Globus pallidus (tissue), 1 donor: ENCODE measurements around the gene SUGP2.
A peak's percentile ranks its signal among the peaks of the same experiment; 100 is the strongest.
"Not testable (repeated sequence)": the region's sequence is repeated elsewhere in the genome, so short reads cannot be mapped to it uniquely, and the experiment has no call there.

Source experiments
- DNase-seq: peaks from one replicate; pipeline ENCODE4 v3.0.0-alpha.2; 2015; ENCODE audit warnings: low spot score

SUGP2 gene

DNA sequence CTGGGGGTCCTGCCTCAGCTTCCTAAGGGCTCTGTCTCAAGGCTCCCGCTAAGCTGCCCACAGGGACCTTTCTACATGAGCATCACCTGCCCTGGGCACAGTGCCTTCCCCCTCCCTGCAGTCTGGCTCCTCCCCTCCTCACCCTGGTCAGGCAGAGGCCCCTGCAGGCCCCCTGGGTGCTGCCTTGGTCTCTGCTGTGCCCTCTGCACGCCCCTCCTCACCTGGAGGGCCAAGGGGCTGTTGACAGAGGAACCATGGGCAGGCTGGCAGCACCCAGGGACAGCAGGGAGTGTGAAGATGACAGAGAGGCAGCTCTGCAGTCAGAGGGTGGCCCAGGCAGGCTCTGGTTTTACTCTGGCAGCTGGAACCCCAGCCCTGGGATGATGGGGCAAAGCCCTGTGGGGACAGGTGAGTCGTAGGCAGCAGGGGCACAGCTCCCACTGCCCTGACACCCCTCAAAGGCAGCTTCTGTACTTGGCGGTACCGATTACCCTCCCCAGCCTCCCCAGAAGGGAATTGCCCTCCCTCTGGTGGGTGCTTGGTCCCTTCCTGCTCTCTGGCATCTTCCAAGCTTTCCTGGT is 43.1 kb downstream of the SUGP2 start:
- no peak for DNase-seq

DNA sequence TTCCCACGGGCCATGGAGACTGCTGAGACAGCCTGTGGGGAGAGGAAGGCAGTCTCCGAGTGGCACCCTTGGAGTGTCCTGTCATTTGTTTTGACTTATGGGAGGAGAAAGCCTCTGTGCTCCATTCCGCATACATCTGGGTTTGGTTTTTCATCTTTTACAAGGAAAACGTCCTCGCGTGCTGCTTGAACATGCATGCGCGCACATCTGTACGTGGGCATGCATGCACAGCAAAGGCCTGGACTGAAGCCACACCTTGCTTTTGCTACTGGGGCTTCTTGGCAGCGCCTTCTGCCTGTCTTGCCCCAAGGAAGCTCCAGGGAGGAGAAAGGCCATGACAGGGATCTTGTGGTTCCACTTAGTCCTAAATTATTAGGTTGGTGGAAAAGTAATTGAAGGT is 44.0 kb downstream of the SUGP2 start:
- DNase-seq: no peak

DNA sequence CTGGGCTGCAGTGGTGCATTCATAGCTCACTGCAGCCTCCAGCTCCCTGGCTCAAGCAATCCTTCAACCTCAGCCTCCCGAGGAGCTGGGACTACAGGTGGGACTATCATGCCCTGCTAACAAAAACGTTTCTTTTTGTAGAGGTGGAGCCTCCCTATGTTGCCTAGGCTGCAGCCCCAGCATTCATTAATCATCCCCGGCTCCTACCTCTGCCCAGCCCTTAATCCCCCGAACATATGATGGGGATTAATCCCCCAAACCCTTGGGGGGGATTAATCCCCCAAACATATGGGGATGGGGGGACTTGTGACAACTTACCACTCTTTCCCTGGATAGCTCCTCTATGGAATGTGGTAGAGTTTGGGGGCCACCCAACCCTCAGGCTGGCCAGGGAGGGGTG is 45.9 kb downstream of the SUGP2 start:
- no peak for DNase-seq

DNA sequence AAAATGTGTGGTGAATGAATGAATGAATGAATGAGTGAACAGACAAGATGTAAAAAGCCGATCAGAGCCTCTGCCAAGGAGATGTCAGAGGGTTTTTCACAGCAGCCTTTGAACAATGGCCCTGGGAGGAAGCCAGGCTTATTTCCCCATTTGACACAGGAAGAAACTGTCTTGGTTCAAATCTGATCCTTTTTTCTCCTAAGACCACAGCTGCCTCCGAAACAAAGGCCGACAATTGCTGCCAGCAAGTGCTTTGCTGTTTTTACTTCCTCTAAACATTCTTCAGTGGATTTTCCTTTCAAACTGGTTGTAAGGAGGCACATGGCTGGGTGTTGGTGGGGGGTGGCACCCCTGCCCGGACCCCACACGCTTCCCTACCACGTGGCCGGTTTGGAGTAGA is 48.1 kb downstream of the SUGP2 start:
- peak; percentile 80 for DNase-seq

DNA sequence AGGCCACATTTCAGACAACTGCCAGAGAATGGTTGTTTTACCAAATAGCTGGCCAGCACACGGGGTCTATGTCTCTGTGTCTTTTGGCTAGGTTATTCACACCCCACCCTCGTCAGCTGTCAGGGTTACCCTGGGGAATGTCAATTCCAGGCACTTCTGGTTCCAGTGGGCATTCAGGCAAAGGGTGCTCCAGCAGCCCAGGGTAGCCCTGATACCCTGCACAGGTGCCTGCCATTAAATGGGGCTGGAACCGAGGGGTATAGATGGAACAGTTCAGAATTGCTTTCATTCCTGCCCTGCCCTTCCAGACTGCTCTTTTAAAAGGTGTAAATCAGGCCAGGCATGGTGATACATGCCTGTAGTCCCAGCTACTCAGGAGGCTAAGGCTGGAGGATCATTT is 49.1 kb downstream of the SUGP2 start:
- DNase-seq: no peak

DNA sequence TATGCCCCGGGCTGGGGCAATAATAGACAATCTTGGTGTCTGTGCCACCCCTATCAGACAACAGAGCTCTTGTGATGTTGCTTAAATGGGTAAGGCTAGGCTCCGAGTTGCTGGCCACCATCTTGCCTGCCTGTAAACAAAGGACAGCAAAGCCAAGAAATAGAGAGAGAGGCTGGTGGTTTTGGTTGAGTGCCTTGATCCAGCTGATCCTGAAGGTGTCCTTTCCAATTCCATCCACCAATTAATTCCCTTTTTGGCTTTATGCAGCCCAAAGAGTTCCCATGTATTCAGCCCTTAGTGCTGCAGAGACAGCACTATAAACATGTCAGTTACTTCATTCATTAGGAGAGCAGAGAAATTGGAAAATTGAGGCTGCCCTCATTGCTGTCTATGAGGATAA is 50.6 kb downstream of the SUGP2 start:
- DNase-seq: no peak

DNA sequence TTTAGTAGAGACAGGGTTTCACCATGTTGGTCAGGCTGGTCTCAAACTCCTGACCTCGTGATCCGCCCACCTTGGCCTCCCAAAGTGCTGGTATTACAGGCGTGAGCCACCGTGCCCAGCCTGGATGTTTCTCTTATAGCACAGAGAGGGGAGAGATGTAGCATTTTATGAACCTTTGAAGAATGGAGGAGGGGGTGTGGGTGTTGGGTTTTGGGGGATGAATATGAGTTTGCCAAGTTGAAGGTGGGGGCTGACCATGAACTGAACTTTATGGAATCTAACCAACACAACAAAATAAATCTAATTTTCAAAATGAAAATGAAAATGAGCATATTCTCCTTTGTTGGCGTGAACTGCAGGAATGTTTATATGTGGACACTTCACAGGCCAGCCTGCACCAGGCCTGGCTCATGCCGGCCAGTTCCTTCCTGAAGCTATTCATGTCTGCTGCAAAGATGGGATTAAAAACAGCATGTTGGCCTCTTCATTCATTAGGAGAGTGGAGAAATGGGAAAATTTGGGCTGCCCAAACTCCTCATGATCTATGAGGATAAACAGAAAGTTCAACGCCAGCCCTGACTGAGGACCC is 52.8 kb downstream of the SUGP2 start:
- DNase-seq: no peak

DNA sequence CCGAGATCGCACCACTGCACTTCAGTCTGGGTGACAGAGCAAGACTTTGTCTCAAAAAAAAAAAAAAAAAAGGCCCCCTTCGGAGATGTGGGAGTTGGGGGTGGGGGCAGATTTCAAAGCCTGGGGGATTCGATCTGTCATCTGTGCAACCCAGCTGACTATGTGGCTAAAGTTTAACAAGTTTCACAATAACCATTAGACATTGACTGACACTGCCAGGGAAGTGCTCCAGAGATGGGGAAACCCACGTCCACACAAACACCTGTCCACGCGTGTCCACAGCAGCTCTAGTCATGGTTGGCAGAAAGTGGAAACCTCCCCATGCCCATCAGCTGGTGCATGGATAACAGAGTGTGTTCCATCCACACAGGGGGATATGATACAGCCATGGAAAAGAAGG is 54.7 kb downstream of the SUGP2 start:
- DNase-seq: no peak

DNA sequence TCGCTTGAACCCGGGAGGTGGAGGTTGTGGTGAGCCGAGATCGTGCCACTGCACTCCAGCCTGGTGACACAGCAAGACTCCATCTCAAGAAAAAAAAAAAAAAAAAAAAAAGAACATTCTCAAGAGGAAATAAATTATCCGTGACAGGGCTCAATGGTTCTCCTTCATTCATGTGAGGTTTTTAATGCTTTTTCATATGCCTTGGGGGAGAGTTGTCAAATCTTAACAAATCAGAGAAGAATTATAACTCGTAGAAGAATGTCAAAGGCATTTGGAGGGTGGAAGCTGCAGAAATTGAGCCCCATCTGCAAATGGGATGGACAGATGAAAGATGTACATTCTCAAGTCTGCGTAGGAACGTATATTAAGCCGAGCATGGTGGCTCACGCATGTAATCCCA is 57.4 kb downstream of the SUGP2 start:
- no peak for DNase-seq

DNA sequence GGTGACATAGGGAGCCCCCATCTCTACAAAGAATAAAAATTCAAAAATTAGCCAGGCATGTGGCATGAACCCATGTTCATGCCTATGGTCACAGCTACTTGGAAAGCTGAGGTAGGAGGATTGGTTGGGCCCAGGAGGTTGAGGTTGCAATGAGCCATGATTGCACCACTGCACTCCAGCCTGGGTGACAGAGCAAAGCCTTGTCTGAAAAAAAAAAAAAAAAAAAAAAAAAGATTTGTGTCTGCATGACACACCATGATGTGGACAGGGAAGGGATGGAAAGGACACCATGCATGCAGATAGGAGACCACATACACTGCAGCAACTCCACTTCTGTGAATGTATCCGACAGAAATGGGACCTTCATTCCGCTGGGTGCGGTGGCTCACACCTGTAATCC is 58.3 kb downstream of the SUGP2 start:
- no peak for DNase-seq

DNA sequence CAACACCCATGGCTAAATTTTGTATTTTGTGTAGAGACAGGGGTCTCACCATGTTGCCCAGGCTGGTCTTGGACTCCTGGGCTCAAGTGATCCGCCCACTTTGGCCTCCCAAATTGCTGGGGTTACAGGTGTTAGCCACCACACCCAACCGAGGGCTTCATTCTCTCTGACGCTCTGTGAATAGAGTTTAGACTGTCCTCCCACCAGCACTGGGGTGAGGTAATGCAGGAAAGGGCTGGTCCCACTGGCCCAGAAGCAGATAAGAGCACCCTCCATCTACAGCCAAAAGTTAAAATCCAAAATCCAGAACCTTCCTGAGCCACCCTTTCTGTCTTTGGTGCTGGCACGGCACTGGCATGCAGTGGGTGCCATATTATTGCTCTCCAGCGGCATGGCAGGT is 60.5 kb downstream of the SUGP2 start:
- no peak for DNase-seq

DNA sequence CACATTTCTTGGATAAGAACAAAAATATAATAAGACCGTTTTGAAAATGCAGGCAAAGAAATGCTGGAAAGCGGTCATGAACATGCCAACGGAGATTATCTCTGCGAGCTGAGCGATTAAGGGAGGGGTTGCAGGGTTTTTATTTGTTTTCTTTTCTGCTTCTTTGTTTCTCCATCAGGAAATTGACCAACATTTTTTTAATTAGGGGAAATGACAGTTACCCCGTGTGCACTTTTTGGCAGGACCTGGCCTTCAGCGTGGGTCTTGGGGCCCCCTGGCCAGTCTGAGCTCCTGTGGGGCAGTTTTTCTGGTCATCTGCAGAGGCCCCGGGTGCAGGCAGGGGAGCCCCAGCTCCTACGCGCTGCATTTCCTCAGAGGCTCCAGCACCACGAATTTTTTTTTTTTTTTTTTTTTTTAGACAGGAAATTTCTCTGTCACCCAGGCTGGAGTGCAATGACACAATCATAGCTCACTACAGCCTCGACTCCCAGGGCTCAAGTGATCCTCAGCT is 61.0 kb downstream of the SUGP2 start:
- no peak for DNase-seq

DNA sequence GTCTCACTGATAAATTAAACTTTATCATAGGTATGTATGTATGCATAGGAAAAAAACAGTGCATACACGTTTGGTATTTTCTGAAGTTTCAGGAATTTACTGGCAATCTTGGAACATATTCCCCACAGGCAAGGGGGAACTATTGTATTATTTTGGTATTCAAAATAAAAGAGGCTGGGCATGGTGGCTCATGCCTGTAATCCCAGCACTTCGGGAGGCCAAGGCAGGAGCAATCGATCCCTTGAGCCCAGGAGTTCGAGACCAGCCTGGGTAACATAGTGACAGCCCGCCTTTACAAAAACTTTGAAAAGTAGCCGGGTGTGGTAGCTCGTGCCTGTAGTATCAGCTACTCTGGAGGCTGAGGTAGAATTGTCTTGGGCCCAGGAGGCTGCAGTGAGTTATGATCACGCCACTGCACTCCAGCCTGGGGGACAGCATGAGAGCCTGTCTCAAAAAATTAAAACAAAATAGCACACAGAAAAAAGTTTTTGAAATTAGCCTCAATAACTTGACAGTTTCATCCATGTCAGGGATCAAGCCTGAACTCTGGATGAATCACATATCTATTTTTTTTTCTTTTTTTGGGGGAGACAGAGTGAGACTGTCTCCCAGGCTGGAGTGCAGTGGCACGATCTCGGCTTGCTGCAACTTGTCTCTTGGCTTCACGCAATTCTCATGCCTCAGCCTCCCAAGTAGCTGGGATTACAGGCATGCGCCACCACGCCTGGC is 63.2 kb downstream of the SUGP2 start:
- no peak for DNase-seq

DNA sequence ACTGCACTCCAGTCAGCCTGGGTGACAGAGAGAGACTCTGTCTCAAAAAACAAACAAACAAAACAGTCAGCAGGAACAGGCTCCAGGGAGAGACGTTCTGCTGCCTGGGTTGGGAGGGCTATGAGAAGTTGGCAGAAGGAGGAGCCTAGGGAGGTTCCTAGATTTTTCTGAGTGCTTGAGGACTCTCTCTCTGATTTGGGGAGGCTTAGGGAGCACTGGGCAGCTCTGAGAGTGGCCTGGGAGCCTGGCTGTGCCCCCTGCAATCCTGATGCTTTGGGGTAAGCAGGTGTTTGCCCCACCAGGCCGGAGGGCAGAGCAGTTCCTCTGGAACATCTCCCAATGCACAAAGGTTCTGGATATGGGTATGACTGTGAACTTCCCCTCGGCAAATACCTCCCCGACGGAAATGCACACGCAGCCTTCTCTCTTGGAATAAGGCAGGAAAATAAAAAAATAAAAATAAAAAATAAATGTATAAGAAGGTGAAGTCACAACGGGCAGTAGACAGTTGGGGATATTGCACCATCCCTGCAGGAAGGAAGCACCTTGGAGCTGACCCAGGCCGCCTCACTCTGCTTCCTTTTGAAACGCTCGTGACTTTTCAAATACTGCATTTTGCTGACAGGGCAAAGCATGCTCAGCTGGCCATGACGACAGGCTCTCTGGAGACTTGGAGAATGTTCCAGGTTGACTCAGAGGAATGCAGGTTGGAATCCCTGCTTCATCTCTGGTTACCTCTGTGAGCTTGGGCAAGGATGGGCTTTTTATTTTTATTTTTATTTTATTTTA is 65.8 kb downstream of the SUGP2 start:
- peak; percentile 37 for DNase-seq

DNA sequence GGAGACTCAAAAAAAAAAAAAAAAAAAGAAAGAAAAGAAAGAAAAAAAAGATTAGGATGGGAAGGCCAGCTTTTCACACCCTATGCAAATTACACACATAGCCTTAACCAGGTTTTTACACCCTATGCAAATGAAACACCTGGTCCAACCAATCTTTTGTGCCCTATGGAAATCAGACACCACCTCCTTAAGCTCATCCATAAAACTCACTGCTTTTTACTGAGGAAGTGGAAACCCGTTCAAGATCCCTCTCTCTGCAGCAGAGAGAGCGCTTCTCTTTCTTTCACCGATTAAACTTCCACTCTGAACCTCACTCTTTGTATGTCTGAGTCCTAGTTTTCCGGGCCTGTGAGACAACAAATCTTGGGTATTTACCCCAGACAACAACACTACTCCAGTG is 67.0 kb downstream of the SUGP2 start:
- no peak for DNase-seq

DNA sequence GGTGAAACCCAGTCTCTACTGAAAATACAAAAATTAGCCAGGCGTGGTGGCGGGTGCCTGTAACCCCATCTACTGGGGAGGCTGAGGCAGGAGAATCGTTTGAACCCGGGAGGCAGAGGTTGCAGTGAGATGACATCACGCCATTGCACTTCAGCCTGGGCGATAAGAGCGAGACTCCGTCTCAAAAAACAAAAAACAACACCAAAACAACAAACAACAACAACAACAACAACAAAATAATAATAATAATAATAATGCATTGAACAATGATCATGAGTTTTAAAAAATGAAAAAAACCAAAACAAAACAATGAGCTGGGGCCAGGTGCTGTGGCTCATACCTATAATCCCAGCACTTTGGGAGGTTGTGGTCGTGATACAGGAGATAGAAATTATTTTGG is 69.2 kb downstream of the SUGP2 start:
- DNase-seq: no peak

DNA sequence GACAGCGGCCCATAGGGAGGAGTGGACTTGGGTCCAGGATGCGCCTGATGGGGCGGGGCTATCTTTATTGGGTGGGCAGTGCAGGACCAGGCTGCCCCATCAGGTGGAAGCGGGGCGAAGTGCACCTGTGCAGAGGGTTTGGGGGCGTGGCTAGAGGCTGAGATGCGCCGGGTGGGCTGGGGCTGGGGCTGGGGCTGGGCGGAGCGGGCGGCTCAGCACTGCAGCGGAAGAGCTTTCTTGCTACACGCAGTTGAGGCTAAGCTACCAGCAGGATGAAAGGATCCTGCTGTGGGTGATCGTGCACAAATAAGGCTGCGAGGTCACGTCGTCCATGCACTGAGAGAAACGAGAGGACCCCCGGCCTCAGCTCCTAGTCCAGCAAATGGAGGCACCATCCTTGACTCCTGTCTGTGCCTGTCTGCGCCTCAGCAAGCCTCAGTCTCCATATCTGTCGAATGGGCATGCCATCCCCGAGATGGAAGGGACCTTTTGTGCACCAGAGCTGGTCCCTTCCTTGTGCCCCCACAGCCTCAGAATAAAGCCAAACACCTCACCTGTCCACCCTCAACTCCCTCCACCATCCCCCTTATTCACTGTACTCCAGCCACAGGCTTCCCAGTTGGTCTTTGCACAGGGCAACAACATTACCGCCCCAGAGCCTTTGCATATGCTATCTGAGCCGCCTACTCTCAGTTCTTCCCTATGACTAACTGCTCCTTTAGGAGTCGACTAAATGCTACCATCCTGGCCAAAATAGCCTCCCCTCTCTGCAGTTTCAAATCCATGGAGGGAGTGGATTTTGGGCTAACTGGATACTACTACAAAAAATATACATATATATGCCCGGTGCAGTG is 71.3 kb downstream of the SUGP2 start:
- DNase-seq: no peak

DNA sequence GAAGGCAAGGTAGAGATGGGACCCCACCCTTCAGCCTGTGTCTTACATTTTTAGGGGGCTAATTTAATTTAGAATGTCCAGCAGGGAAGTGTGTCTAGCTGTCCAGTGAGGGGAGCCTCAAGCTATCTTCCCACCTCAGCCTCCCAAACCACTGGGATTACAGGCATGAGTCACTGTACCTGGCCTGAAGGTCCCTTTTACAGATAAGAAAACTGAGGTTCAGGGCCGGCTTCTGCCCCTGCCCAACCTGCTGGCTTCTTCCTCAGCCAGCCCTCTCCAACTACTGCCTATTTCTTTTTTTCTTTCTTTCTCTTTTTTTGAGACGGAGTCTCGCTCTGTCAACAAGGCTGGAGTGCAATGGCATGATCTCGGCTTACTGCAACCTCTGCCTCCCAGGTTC is 72.9 kb downstream of the SUGP2 start:
- DNase-seq: no peak

DNA sequence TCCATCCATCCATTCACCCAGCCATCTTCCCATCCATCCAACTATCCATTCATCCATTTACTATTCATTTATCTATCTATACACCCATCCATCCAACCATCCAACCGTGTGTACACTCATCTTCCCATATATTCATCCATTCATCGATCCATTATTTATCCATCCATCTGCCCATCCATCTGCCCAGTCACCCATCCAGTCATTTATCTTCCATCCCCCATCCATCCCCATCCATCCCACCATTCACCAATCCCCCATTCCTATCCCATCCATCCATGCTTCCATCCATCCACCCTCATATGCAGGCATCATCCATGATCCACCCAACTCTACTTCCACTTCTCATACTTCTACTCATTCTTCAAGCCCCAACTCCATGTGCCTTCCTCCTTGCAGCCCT is 78.3 kb downstream of the SUGP2 start:
- DNase-seq: no peak

DNA sequence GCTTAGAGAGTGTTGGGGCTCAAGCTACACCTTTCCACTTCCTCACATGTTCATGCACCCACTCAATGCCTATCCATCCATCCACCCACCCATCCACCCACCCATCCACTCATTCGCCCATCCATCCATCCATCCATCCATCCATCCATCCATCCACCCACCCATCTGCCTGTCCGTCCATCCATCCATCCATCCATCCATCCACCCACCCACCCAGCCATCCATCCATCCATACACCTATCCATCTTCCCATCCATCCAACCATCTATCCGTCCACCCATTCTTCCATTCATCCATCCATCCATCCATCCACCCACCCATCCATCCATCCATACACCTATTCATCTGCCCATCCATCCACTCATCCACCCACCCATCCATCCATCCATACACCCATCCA is 79.2 kb downstream of the SUGP2 start:
- DNase-seq: no peak

DNA sequence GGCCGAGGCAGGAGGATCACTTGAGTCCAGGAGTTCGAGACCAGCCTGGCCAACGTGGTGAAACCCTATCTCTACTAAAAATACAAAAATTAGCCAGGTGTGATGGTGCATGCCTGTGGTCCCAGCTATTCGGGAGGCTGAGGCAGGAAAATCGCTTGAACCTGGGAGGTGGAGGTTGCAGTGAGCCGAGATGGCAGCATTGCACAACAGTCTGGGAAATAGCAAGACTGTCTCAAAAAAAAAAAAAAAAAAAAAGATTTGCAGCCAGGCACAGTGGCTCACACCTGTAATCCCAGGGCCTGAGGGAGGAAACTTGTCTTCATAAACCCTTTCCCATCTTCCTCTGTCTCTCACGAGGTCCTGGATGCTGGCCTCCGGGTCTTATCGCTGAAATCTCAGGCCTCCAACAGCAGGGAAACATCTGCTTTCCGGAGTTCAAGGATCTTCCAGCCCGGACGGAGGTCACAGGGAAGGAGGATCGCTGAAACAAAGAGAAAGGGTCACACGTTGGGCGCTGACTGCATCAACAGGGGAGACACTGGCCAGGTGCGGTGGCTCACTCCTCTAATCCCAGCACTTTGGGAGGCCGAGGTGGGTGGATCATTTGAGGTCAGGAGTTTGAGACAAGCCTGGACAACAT is 80.8 kb downstream of the SUGP2 start:
- DNase-seq: not testable (repeated sequence)
